Esophagus (tissue), 2 donors: ENCODE results near the gene MAN1C1. TPM values are rescaled to one million over a fixed set of nuclear protein-coding genes. Genes with fewer than 3 reads are reported as not detected.

ENCODE experiments used
- H3K27ac ChIP-seq, 2 donors: one replicate each; pipeline ENCODE4 v1.5.1; 2013; ENCODE audit warnings: low read depth in 2 of 2, mild to moderate bottlenecking in 2 of 2, inconsistent platforms in 1 of 2, low read length in 1 of 2, moderate library complexity in 1 of 2
- H3K27me3 ChIP-seq, 2 donors: one replicate each; pipeline ENCODE4 v1.6.1; 2013; ENCODE audit warnings: low read length in 2 of 2, control low read depth in 1 of 2, mild to moderate bottlenecking in 1 of 2; ENCODE audit not compliant: insufficient read depth in 2 of 2, control insufficient read depth in 1 of 2
- H3K36me3 ChIP-seq, 2 donors: one replicate each; pipeline ENCODE4 v1.6.1; 2013; ENCODE audit warnings: low read length in 1 of 2; ENCODE audit not compliant: control insufficient read depth in 2 of 2, insufficient read depth in 2 of 2
- H3K4me1 ChIP-seq, 2 donors: one replicate each; pipeline ENCODE4 v1.6.1; 2013; ENCODE audit warnings: low read length in 1 of 2; ENCODE audit not compliant: control insufficient read depth in 2 of 2, insufficient read depth in 2 of 2
- H3K4me3 ChIP-seq, 2 donors: one replicate each; pipeline ENCODE4 v1.5.1; 2013; ENCODE audit warnings: low read length in 2 of 2, mild to moderate bottlenecking in 2 of 2, low read depth in 1 of 2, moderate library complexity in 1 of 2
- H3K9me3 ChIP-seq, 2 donors: one replicate each; pipeline ENCODE4 v1.6.1; 2013; ENCODE audit warnings: mild to moderate bottlenecking in 2 of 2, low read depth in 1 of 2, low read length in 1 of 2, moderate library complexity in 1 of 2; ENCODE audit not compliant: control insufficient read depth in 2 of 2, insufficient read depth in 1 of 2
- WGBS, 2 donors: extraction: QIAGEN DNeasy Blood & Tissue Kit; methylation state at CpG; one replicate each; pipeline ENCODE4 v1.1.7; 2013; 5-methylcytosine and 5-hydroxymethylcytosine counted together
- polyA plus RNA-seq, 2 donors: library from polyadenylated mRNA; stranded (reverse); fragments of 200-250 nt; gene quantifications; one replicate each; pipeline ENCODE4 v1.2.3, GENCODE V29; 2013
- donor health status: healthy with polysubstance abuse.
- donor health status: Bipolar disorder and iron deficiency.

Gene MAN1C1
- polyA plus RNA-seq, 2 donors, result 2.4 to 3.7 TPM

- Histone ChIP-seq H3K27ac (peak overlapping the region; percentile 97 to 98), H3K27me3 (no peaks in the 10 kb centered on the region), H3K4me1 (peaks cover 0 to 18% of the 10 kb centered on the region in 2 donors), H3K36me3 (peaks cover 0 to 5% of the 10 kb centered on the region in 2 donors), H3K9me3 (no peaks in the 10 kb centered on the region), H3K4me3 (peak overlapping the region; percentile 87 to 88)
- 23 to 25% methylated on average over 10 of the region's 10 CpGs for WGBS, 2 donors
Measured at GRCh38 chr1:25821112-25821476, 204.5 kb downstream of the MAN1C1 start.

DNA sequence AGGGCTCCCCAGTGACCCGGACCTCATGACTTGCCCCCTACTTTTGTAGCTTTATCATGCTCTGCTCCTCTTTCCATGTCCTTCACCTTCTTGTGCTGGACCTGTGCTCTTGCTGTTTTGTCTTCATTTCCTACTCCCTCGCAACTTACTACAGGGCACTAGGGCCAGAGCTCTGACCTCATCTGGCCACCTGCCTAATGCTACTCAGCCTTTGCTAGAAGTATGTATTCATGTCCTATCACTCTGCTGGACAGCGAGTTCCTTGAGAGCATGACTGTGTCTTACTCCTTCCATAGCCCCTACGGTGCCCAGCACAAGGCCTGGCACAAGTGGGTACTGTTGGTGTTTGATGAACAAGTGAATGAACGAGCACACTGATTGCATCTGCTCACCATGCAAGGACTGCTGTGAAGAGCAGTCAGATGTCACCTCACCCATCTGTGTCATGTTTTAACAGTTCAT lies 205.1 kb downstream of the MAN1C1 start:
- Histone ChIP-seq H3K27me3 (no peaks in the 10 kb centered on the region), H3K4me3 (no peak overlapping the region)
- WGBS, 2 donors, result 64 to 72% methylated on average over 5 of the region's 5 CpGs

DNA sequence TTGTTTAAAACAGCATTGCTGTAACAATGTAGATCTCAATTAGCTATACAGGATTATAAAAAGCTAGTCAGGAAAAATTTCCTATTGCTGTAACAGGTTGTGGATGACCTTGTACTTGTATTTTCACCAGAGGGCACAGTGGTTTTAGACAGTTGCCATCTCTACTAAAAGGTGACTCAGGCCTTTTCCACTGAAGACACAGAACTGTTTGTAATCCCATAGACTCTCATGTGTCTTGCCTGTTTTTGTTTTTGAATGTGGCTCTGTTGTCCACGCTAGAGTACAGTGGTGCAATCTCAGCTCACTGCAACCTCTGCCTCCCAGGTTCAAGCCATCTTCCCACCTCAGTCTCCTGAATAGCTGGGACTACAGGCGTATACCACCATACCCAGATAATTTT lies 209.0 kb downstream of the MAN1C1 start:
- peaks cover 19 to 24% of the 10 kb centered on the region in 2 donors for H3K36me3 ChIP-seq
- H3K4me1 ChIP-seq, result peaks cover 0 to 14% of the 10 kb centered on the region in 2 donors
- no peak overlapping the region for H3K4me3 ChIP-seq
- H3K9me3 ChIP-seq, result no peaks in the 10 kb centered on the region
- H3K27ac ChIP-seq, result no peak overlapping the region
- no peaks in the 10 kb centered on the region for H3K27me3 ChIP-seq
- WGBS, 2 donors, result 95 to 98% methylated on average over 2 of the region's 2 CpGs

More for the DNA sequence above, 205.1 kb downstream of the MAN1C1 start:
- peaks cover 5 to 10% of the 10 kb centered on the region in 2 donors for H3K36me3 ChIP-seq
- no peak overlapping the region for H3K27ac ChIP-seq
- no peaks in the 10 kb centered on the region for H3K9me3 ChIP-seq
- peaks cover 0 to 18% of the 10 kb centered on the region in 2 donors for H3K4me1 ChIP-seq

GRCh38 chr1:25826571-25826970 lies 210.0 kb downstream of the MAN1C1 start:
- H3K4me3 ChIP-seq, result no peak overlapping the region
- no peak overlapping the region for H3K27ac ChIP-seq
- no peaks in the 10 kb centered on the region for H3K9me3 ChIP-seq
- no peaks in the 10 kb centered on the region for H3K27me3 ChIP-seq
- WGBS, 2 donors, result 92 to 94% methylated on average over 10 of the region's 10 CpGs
- H3K36me3 ChIP-seq, result peaks cover 19 to 25% of the 10 kb centered on the region in 2 donors
- peaks cover 0 to 5% of the 10 kb centered on the region in 2 donors for H3K4me1 ChIP-seq

DNA sequence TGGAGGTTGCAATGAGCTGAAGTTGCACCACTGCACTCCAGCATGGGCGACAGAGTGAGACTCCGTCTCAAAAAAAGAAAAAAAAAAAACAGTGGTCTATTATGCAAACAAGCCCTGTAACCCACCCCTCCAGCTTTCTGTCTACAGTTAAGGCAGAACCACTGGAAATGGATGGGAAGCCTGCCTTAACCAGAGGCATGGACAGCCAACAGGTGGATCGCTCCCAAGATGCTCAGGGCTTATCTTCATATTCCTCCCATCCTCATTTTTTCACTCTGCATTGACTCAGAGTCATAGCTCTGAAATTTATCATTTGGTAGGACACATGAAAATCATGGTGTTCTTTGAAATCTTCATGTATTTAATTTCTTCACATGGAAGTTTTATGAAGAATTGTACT lies 211.9 kb downstream of the MAN1C1 start:
- WGBS, 2 donors, result 64 to 67% methylated on average over 3 of the region's 3 CpGs
- H3K27ac ChIP-seq, result no peak overlapping the region
- H3K36me3 ChIP-seq, result peaks cover 24 to 35% of the 10 kb centered on the region in 2 donors
- no peak overlapping the region for H3K4me3 ChIP-seq
- no peaks in the 10 kb centered on the region for H3K27me3 ChIP-seq
- H3K4me1 ChIP-seq, result no peaks in the 10 kb centered on the region
- no peaks in the 10 kb centered on the region for H3K9me3 ChIP-seq

- H3K36me3 ChIP-seq, result peaks cover 24 to 35% of the 10 kb centered on the region in 2 donors
- H3K4me3 ChIP-seq, result no peak overlapping the region
- no peak overlapping the region for H3K27ac ChIP-seq
- H3K9me3 ChIP-seq, result no peaks in the 10 kb centered on the region
- no peaks in the 10 kb centered on the region for H3K27me3 ChIP-seq
- no peaks in the 10 kb centered on the region for H3K4me1 ChIP-seq
- 74 to 89% methylated on average over 1 of the region's 1 CpG for WGBS, 2 donors
Measured at GRCh38 chr1:25829046-25829445, 212.5 kb downstream of the MAN1C1 start.

DNA sequence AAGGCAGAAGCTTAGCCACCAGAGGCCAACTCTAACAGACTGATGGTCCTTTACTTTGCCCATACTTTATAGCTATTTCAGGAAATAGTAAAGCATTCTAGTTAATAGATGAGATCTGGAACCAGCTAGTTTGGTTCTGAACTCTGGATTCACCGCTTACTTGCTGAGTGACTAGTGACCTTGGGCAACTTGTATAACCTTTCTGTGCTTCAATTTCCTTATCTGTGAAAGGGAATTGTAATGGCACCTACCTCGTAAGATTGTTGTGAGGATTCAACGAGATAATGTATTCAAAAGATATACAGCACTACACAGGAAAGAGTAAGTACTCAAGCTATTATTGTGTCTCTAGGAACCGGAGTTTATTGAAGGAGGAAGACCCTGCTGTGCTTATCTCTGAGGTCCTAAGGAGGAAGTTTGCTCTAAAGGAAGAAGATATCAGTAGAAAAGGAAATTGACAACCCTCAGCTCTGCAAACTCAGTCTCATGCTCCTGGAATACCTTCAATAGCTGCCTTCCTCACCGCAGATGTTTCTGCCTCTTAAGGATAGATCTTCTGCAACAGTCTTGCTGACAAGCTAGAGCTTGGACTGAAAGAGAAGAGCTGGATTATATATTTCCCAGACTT lies 215.1 kb downstream of the MAN1C1 start:
- no peaks in the 10 kb centered on the region for H3K4me1 ChIP-seq
- no peaks in the 10 kb centered on the region for H3K9me3 ChIP-seq
- H3K36me3 ChIP-seq, result peaks cover 20 to 33% of the 10 kb centered on the region in 2 donors
- H3K4me3 ChIP-seq, result no peak overlapping the region
- H3K27ac ChIP-seq, result no peak overlapping the region
- WGBS, 2 donors, result 45 to 64% methylated on average over 5 of the region's 5 CpGs
- H3K27me3 ChIP-seq, result no peaks in the 10 kb centered on the region

- 73% methylated on average over 6 of the region's 6 CpGs for WGBS, 2 donors
- H3K27ac ChIP-seq, result no peak overlapping the region
- H3K27me3 ChIP-seq, result no peaks in the 10 kb centered on the region
- H3K36me3 ChIP-seq, result peaks cover 16 to 31% of the 10 kb centered on the region in 2 donors
- H3K9me3 ChIP-seq, result no peaks in the 10 kb centered on the region
- H3K4me3 ChIP-seq, result no peak overlapping the region
- H3K4me1 ChIP-seq, result no peaks in the 10 kb centered on the region
Measured at GRCh38 chr1:25832336-25833037, 215.9 kb downstream of the MAN1C1 start.

DNA sequence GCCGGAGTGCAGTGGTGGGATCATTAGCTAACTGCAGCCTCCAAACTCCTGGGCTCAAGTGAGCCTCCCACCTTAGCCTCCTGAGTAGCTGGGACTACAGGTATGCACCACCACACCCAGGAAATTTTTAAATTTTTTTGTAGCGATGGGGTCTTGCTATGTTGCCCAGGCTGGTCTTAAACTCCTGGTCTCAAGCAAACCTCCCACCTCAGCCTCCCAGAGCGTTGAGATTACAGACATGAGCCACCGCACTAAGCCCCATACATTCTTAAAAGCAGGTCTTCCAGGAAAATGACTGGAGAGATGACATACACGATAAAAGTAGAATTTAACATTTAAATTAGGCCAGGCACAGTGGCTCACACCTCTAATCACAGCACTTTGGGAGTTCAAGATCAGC lies 216.6 kb downstream of the MAN1C1 start:
- H3K4me3 ChIP-seq, result no peak overlapping the region
- no peaks in the 10 kb centered on the region for H3K27me3 ChIP-seq
- no peak overlapping the region for H3K27ac ChIP-seq
- peaks cover 16 to 31% of the 10 kb centered on the region in 2 donors for H3K36me3 ChIP-seq
- 95 to 96% methylated on average over 5 of the region's 5 CpGs for WGBS, 2 donors
- no peaks in the 10 kb centered on the region for H3K9me3 ChIP-seq
- H3K4me1 ChIP-seq, result no peaks in the 10 kb centered on the region
